ENCODE data around the gene TMEM181.
"Not testable (repeated sequence)": the region's sequence is repeated elsewhere in the genome, so short reads cannot be mapped to it uniquely, and the experiment has no call there.

TMEM181 gene

GRCh38 chr6:158653577-158654354 is 93.9 kb downstream of the TMEM181 start:
- FAIRE-seq: peak; percentile 97

GRCh38 chr6:158654498-158654897 is 94.6 kb downstream of the TMEM181 start:
- DNase-seq (ENCODE audit: insufficient read length, low spot score) (no peak), FAIRE-seq (no peak)

More at GRCh38 chr6:158653577-158654354, 93.9 kb downstream of the TMEM181 start:
- DNase-seq (ENCODE audit: insufficient read length, low spot score): peak; percentile 38

DNA sequence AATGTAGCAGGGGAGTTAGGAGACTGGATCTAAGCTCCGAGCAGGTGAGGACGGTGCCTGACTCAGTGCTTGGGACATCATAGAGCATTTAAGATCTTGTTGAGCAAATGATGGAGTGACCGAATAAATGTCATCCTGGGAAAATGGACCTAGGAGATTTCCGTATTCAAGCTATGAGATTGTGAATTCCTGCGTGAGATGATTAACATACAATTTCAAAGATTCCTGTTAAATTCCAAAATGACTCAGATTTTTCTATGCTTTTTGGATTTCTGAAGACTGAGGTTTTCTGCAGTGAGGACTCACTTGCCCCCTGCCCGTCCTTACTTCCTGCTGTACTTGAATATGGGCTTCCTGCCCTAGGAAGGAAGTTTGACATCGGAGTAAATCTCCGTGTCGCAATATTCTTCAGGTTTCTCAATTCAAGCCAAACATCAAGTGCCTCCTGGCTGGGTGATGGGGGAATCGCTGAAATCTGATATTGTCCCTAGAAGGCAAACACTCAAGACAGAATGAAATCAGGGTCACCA is 95.1 kb downstream of the TMEM181 start:
- DNase-seq (ENCODE audit: insufficient read length, low spot score): no peak
- no peak for FAIRE-seq

GRCh38 chr6:158655569-158656450 is 95.9 kb downstream of the TMEM181 start:
- FAIRE-seq (no peak), DNase-seq (ENCODE audit: insufficient read length, low spot score) (no peak)

- not testable (repeated sequence) for DNase-seq (ENCODE audit: insufficient read length, low spot score); FAIRE-seq
These were observed 97.1 kb downstream of the TMEM181 start for GRCh38 chr6:158656986-158657385.

- DNase-seq (ENCODE audit: insufficient read length, low spot score): peak; percentile 37
- peak; percentile 47 for FAIRE-seq
These were observed 100.5 kb downstream of the TMEM181 start for GRCh38 chr6:158660333-158660754.

GRCh38 chr6:158661156-158661685 is 101.3 kb downstream of the TMEM181 start:
- no peak for DNase-seq (ENCODE audit: insufficient read length, low spot score)
- FAIRE-seq: no peak

DNA sequence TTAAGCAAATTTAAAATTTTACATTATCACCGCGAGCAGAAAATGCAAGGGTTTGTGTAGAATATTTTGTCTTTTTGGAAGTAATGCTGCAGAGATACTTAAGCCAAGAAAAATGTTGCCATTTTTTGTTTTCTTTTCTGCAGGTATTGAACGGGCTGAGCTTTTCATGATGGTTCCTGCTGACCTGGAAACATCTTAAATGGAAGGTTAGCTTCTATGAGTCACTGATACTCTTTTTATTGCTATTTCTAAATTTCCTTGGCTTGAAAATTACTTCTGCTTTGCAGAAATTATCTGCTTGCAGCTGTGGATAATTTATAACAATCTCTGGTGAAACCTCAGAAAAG is 102.7 kb downstream of the TMEM181 start:
- DNase-seq (ENCODE audit: insufficient read length, low spot score): no peak
- FAIRE-seq: no peak

GRCh38 chr6:158662954-158663624 is 103.2 kb downstream of the TMEM181 start:
- no peak for DNase-seq (ENCODE audit: insufficient read length, low spot score)
- FAIRE-seq: no peak

DNA sequence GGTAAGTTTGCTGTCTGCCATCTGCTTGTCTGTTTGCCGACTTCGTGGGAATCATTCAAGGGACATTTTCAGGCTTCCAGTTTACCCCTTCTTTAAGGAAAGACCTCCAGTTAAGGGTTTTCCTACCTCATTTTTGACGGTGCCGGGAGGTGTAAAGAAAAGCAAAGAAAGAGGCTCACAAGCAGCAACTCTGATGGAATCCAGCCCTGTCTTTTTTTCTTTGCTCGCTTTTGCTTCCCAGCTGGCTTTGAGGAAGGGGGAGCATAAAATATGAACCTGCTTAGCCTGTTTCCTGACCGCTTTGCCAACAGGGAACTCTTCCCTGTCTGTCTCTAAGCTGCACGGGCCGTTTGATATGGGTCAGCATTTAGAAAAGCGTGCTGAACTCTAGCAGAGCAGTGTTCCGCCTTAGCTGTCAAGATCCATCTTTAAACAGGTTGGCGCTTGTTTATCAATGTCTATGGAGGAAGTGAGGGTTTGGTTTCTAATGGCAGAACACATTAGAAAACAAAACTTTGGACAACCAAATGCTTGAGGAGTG is 103.8 kb downstream of the TMEM181 start:
- no peak for DNase-seq (ENCODE audit: insufficient read length, low spot score)
- no peak for FAIRE-seq

- DNase-seq (ENCODE audit: insufficient read length, low spot score) (no peak), FAIRE-seq (no peak)
These were observed 105.4 kb downstream of the TMEM181 start for GRCh38 chr6:158665332-158665731.

- no peak for DNase-seq (ENCODE audit: insufficient read length, low spot score)
- no peak for FAIRE-seq
These were observed 106.9 kb downstream of the TMEM181 start for GRCh38 chr6:158666628-158667359.

- FAIRE-seq: no peak
These were observed 107.6 kb downstream of the TMEM181 start for GRCh38 chr6:158667360-158667981.

DNA sequence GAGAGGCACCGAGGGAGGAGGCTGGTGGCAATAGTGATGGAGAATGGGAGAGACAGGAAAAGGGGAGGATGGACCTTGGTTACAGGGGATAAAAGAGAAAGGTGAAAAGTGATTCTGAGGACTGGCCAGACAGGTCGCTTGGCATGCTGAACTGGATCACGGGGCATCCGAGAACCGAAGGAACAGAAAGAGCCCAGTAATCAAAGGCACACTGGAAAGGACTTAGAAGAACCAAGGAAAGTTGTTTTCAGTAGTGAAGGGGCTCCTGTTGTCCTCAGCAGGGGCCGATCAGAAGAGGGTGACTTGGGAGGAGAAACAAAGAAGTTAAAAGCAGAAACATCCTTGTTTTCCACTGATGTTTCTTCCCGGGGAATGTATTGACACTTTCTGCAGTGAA is 108.8 kb downstream of the TMEM181 start:
- no peak for DNase-seq (ENCODE audit: insufficient read length, low spot score)
- FAIRE-seq: no peak

More at GRCh38 chr6:158667360-158667981, 107.6 kb downstream of the TMEM181 start:
- no peak for DNase-seq (ENCODE audit: insufficient read length, low spot score)

DNA sequence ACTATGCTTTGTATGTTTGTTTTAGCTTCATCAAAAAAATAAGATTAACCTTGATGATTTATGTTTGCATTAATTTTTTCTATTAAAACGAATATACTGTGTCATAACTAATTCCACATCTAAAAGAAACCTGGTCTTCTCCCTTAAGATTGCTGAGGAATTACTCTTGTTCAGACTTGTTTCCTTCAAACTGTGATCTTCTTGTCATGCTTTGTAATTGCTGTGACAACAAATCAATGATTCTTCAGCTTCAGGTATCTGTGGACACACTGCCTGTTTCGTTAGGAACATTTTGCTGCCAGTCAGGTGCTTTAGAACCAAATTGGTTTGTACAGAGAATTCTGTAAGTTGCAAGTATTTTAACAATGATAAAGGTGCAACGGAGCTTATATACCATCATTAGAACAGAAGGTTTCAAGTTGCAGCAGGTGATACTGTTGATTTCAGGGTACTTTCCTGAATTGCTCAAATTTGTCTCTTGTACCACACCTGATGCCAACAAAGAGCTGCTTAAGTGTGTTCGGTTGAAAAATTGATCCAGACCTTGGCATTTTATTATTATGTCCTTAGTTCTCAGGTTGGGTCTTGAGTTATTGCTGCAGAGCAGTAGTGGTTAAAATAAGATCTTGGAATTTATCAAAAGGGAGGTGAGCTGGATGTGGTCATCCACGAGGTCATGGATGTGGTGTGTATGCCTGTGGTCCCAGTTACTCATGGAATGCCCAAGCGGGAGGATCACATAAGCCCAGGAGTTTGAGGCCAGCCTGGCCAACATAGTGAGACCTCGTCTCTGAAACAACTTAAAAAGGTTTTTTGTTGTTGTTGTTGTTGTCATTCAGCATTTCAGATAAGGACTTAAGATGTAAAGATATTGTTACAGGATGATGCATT is 109.5 kb downstream of the TMEM181 start:
- FAIRE-seq (no peak), DNase-seq (ENCODE audit: insufficient read length, low spot score) (no peak)

- not testable (repeated sequence) for DNase-seq (ENCODE audit: insufficient read length, low spot score); FAIRE-seq
These were observed 112.2 kb downstream of the TMEM181 start for GRCh38 chr6:158672119-158672518.

DNA sequence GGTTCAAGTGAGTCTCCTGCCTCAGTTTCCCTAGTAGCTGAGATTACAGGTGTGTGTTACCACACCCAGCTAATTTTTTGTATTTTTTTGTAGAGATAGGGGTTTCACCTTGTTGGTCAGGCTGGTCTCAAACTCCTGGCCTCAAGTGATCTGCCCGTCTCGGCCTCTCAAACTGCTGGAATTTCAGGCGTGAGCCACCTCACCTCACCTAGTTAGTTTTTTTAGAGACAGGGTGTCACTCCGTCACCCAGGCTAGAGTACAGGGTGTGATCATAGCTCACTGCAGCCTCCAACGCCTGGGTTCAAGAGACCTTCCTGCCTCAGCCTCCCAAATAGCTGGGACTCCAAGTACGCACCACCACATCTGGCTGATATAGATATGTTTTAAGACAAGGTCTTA is 112.8 kb downstream of the TMEM181 start:
- FAIRE-seq (no peak), DNase-seq (ENCODE audit: insufficient read length, low spot score) (no peak)
